GM06990 (cell line): ENCODE results near the gene EVI2B.

ENCODE experiments used
- DNase-seq: peaks from one replicate; pipeline ENCODE4 v3.0.0-alpha.2; 2011; ENCODE audit not compliant: insufficient read length; ENCODE audit errors: extremely low read depth
- H3K27me3 ChIP-seq: replicated peaks from 2 replicates; pipeline ENCODE4 v1.6.0; 2011; ENCODE audit warnings: low read length; ENCODE audit not compliant: control insufficient read depth, insufficient read depth
- H3K36me3 ChIP-seq: 2 replicates; pipeline ENCODE4 v1.5.1; 2011; ENCODE audit warnings: low read length; ENCODE audit not compliant: control insufficient read depth, insufficient read depth
- H3K4me3 ChIP-seq: replicated peaks from 2 replicates; pipeline ENCODE4 v1.5.1; 2011; ENCODE audit warnings: low read depth, mild to moderate bottlenecking, control low read depth, low read length
- CTCF ChIP-seq: IDR thresholded peaks from 2 replicates; pipeline ENCODE4 v1.5.1; 2011; ENCODE audit warnings: low read length, control low read depth, mild to moderate bottlenecking, inconsistent platforms; ENCODE audit not compliant: insufficient read depth, poor library complexity, severe bottlenecking

The EVI2B gene

GRCh38 chr17:31254654-31255053 lies 59.2 kb downstream of the EVI2B start:
- no peak for DNase-seq
- H3K36me3 ChIP-seq = no peaks in the 10 kb centered on the region
- TF ChIP-seq CTCF = no peak

More at GRCh38 chr17:31254654-31255053, 59.2 kb downstream of the EVI2B start:
- no peaks in the 10 kb centered on the region for H3K27me3 ChIP-seq
- no peak overlapping the region for H3K4me3 ChIP-seq
